WTC11 (cell line): ENCODE measurements around the gene IGFBP2. TPM values are rescaled to one million over a fixed set of nuclear protein-coding genes. Genes with fewer than 3 reads are reported as not detected.

ENCODE experiments used
- ATAC-seq: fragments of 200-7000 bp; cut with Tn5 transposase; 2 replicates; pipeline ENCODE4 v1.10.0; 2021; ENCODE audit warnings: mild to moderate bottlenecking, moderate library complexity
- CTCF ChIA-PET: fragments of 300-600 bp; sonication (Branson Sonifier 250); formaldehyde crosslinking; loops from one replicate; lab custom pipeline; 2021; ENCODE audit warnings: antibody characterized with exemption; lab: Charles Lee
- POLR2A ChIA-PET: fragments of 350-600 bp; sonication (Branson Sonifier 250); formaldehyde crosslinking; loops from one replicate; lab custom pipeline; 2021; ENCODE audit warnings: antibody characterized with exemption; lab: Charles Lee
- DNase-seq: peaks from one replicate; pipeline ENCODE4 v3.0.0; 2021; ENCODE audit warnings: low spot score
- H3K27ac Mint-ChIP-seq: 2 replicates; pipeline ENCODE4 v1.8.0; 2021; ENCODE audit warnings: mixed read lengths
- H3K27me3 Mint-ChIP-seq: 2 replicates; pipeline ENCODE4 v1.8.0; 2021; ENCODE audit warnings: low read depth, mild to moderate bottlenecking, moderate library complexity, mixed read lengths
- H3K36me3 Mint-ChIP-seq: 2 replicates; pipeline ENCODE4 v1.8.0; 2021; ENCODE audit warnings: mixed read lengths
- H3K4me1 Mint-ChIP-seq: 2 replicates; pipeline ENCODE4 v1.8.0; 2022; ENCODE audit warnings: mixed read lengths
- H3K4me3 Mint-ChIP-seq: 2 replicates; pipeline ENCODE4 v1.8.0; 2021; ENCODE audit warnings: mild to moderate bottlenecking, moderate library complexity, mixed read lengths
- H3K9me3 Mint-ChIP-seq: 2 replicates; pipeline ENCODE4 v1.8.0; 2021; ENCODE audit warnings: mixed read lengths
- CREB1 ChIP-seq: sonication (generic); formaldehyde crosslinking; IDR thresholded peaks from 2 replicates; pipeline ENCODE4 v1.8.0; 2023; ENCODE audit warnings: mild to moderate bottlenecking, missing genetic modification reagents
- ELF4 ChIP-seq: sonication (generic); formaldehyde crosslinking; IDR thresholded peaks from 2 replicates; pipeline ENCODE4 v1.8.1; 2022; ENCODE audit warnings: low read depth, mild to moderate bottlenecking, moderate library complexity, missing genetic modification reagents
- ERG ChIP-seq: fragments of 250-450 bp; sonication (Bioruptor Pico); IDR thresholded peaks from 2 replicates; pipeline ENCODE4 v1.8.0; 2021; ENCODE audit warnings: mild to moderate bottlenecking
- ESRRA ChIP-seq: sonication (generic); formaldehyde crosslinking; IDR thresholded peaks from 2 replicates; pipeline ENCODE4 v1.8.1; 2022; ENCODE audit warnings: mild to moderate bottlenecking, missing genetic modification reagents, borderline replicate concordance
- NR2C2 ChIP-seq: sonication (generic); formaldehyde crosslinking; IDR thresholded peaks from 2 replicates; pipeline ENCODE4 v1.8.0; 2022; ENCODE audit warnings: mild to moderate bottlenecking, missing genetic modification reagents
- OVOL2 ChIP-seq: fragments of 250-450 bp; sonication (Bioruptor Pico); IDR thresholded peaks from 2 replicates; pipeline ENCODE4 v1.9.0; 2021; ENCODE audit warnings: mild to moderate bottlenecking, borderline replicate concordance
- PRDM15 ChIP-seq: sonication (generic); formaldehyde crosslinking; IDR thresholded peaks from 2 replicates; pipeline ENCODE4 v1.8.0; 2022; ENCODE audit warnings: missing genetic modification reagents
- PRRX2 ChIP-seq: fragments of 250-450 bp; sonication (Bioruptor Pico); IDR thresholded peaks from 2 replicates; pipeline ENCODE4 v1.8.0; 2021; ENCODE audit warnings: mild to moderate bottlenecking
- STAT6 ChIP-seq: sonication (generic); formaldehyde crosslinking; conservative IDR thresholded peaks from 2 replicates; pipeline ENCODE4 v1.8.1; 2023; ENCODE audit warnings: mild to moderate bottlenecking, low read depth, missing genetic modification reagents, moderate library complexity
- TEAD1 ChIP-seq: sonication (generic); formaldehyde crosslinking; IDR thresholded peaks from 2 replicates; pipeline ENCODE4 v1.8.0; 2022; ENCODE audit warnings: mild to moderate bottlenecking, missing genetic modification reagents
- TEAD4 ChIP-seq: sonication (generic); formaldehyde crosslinking; IDR thresholded peaks from 2 replicates; pipeline ENCODE4 v1.8.0; 2022; ENCODE audit warnings: mild to moderate bottlenecking, missing genetic modification reagents
- TP53 ChIP-seq: sonication (generic); formaldehyde crosslinking; IDR thresholded peaks from 2 replicates; pipeline ENCODE4 v1.8.1; 2023; ENCODE audit warnings: mild to moderate bottlenecking, missing genetic modification reagents
- ZNF263 ChIP-seq: sonication (generic); formaldehyde crosslinking; IDR thresholded peaks from 2 replicates; pipeline ENCODE4 v1.8.1; 2022; ENCODE audit warnings: low read depth, mild to moderate bottlenecking, moderate library complexity, missing genetic modification reagents
- ZNF281 ChIP-seq: sonication (generic); formaldehyde crosslinking; IDR thresholded peaks from 2 replicates; pipeline ENCODE4 v1.8.0; 2023; ENCODE audit warnings: mild to moderate bottlenecking, missing genetic modification reagents
- ZNF396 ChIP-seq: fragments of 250-450 bp; sonication (Bioruptor Pico); IDR thresholded peaks from 2 replicates; pipeline ENCODE4 v1.8.0; 2021; ENCODE audit warnings: mild to moderate bottlenecking, moderate library complexity, borderline replicate concordance
- total RNA-seq: library from RNA; stranded (reverse); gene quantifications from 3 replicates; pipeline ENCODE4 v1.2.3, GENCODE V29; 2021

The IGFBP2 gene
- total RNA-seq, 1 experiment from 2014 or later, result 514 TPM

GRCh38 chr2:216694826-216695217, 61.6 kb downstream of the IGFBP2 start:
- H3K36me3 Mint-ChIP-seq, result no peaks in the 10 kb centered on the region
- peak overlapping the region; percentile 79 for H3K4me3 Mint-ChIP-seq
- no peak overlapping the region for H3K27ac Mint-ChIP-seq
- no peak for TF ChIP-seq ERG (CRISPR knock-in tag)
- no peak for TF ChIP-seq OVOL2 (CRISPR knock-in tag)
- no peak for TF ChIP-seq PRRX2
- TF ChIP-seq NR2C2 (CRISPR knock-in tag), result no peak
- TF ChIP-seq ELF4, result no peak
- no peak for TF ChIP-seq ESRRA (CRISPR knock-in tag)
- TF ChIP-seq STAT6 (CRISPR knock-in tag), result no peak
- DNase-seq (no peak), ATAC-seq (no peak)
- H3K4me1 Mint-ChIP-seq, result peaks cover 34% of the 10 kb centered on the region
- H3K9me3 Mint-ChIP-seq, result no peaks in the 10 kb centered on the region
- H3K27me3 Mint-ChIP-seq, result peaks cover 41% of the 10 kb centered on the region
- ChIA-PET CTCF (interaction anchor here (0.6 to 2.7 kb wide), 42 partner anchors 9 to 1107 kb away, joined by 3 to 23 read pairs (median 4); no protein-coding TSS in a partner anchor), POLR2A (interaction anchor here (0.6 to 1.5 kb wide), 5 partner anchors 8 to 1592 kb away, joined by 3 to 7 read pairs (median 3); partner anchors contain the start of gene RPL37A)

DNA sequence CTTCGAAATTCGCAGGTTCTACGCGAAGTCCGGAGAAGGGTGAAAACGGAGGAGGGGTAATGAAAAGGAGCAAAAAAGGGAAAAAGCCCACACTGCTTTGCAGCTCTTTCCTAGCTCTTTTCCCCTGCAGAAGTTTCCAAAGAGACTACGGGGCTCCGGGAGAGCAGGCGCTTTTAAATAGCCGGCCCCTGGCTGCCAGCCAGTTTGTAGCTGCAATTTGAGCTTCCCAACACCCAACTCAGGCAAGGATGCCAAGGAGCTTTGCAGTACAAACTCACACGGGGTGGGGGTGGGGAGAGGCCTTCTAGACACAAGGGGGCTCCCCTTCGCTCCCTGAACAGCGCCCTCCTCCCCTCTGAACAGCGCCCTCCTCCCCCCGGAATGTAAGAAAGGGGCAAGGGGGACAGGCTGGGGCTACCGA, 62.2 kb downstream of the IGFBP2 start, which contains the start of gene IGFBP5:
Gene IGFBP5 (minus strand): TSS at position 149 of the 421 bp plus-strand sequence. CDS start 774 bp downstream, outside the sequence.
- peak within 1 kb of the TSS; percentile 79 for H3K4me3 Mint-ChIP-seq
- POLR2A ChIA-PET, result interaction anchor here (0.6 to 1.3 kb wide), 5 partner anchors 9 to 1592 kb away, joined by 3 to 4 read pairs (median 3); partner anchors contain the start of gene RPL37A
- ATAC-seq, result peak; percentile 24

More for the DNA sequence above, 62.2 kb downstream of the IGFBP2 start, which contains the start of gene IGFBP5:
- Mint-ChIP-seq H3K9me3 (no peaks in the 10 kb centered on the region), H3K36me3 (no peaks in the 10 kb centered on the region), H3K27me3 (peaks cover 35% of the 10 kb centered on the region), H3K4me1 (peaks cover 29% of the 10 kb centered on the region), H3K27ac (peak within 1 kb of the TSS; percentile 3; the same call in 1 of the 2 replicates)
- CTCF ChIA-PET, result interaction anchor here (0.6 to 2.7 kb wide), 40 partner anchors 10 to 1106 kb away, joined by 3 to 19 read pairs (median 4); no protein-coding TSS in a partner anchor
- DNase-seq, result peak; percentile 70
- TF ChIP-seq ZNF281 (CRISPR knock-in tag) (peak; percentile 61; the same call in 1 of the 2 replicates), ZNF396 (CRISPR knock-in tag) (0 out of 2 replicates have a peak, but pooled peaks have one; percentile 23), TEAD4 (CRISPR knock-in tag) (0 out of 2 replicates have a peak, but pooled peaks have one; percentile 60), TEAD1 (CRISPR knock-in tag) (peak; percentile 83; the same call in 1 of the 2 replicates), ZNF263 (CRISPR knock-in tag) (peak; percentile 94), PRDM15 (CRISPR knock-in tag) (no peak), TP53 (CRISPR knock-in tag) (0 out of 2 replicates have a peak, but pooled peaks have one; percentile 13), CREB1 (CRISPR knock-in tag) (no peak)
